ENCODE data around the gene BEST1. TPM values are rescaled to one million over a fixed set of nuclear protein-coding genes. Genes with fewer than 3 reads are reported as not detected.

BEST1 gene
- total RNA-seq, 4 donors from 2014 or later, result 8.1 to 14.3 (median 10.1) TPM

- TF ChIP-seq, protein P1, sequence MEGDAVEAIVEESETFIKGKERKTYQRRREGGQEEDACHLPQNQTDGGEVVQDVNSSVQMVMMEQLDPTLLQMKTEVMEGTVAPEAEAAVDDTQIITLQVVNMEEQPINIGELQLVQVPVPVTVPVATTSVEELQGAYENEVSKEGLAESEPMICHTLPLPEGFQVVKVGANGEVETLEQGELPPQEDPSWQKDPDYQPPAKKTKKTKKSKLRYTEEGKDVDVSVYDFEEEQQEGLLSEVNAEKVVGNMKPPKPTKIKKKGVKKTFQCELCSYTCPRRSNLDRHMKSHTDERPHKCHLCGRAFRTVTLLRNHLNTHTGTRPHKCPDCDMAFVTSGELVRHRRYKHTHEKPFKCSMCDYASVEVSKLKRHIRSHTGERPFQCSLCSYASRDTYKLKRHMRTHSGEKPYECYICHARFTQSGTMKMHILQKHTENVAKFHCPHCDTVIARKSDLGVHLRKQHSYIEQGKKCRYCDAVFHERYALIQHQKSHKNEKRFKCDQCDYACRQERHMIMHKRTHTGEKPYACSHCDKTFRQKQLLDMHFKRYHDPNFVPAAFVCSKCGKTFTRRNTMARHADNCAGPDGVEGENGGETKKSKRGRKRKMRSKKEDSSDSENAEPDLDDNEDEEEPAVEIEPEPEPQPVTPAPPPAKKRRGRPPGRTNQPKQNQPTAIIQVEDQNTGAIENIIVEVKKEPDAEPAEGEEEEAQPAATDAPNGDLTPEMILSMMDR (IDR thresholded peaks at IDR 0.05; ENCODE audit: low read depth), result no peak
Observed at GRCh38 chr11:61973476-61974162, 23.5 kb downstream of the BEST1 start.

- TF ChIP-seq, protein P1 (IDR thresholded peaks at IDR 0.05; ENCODE audit: low read depth), result no peak
Observed at GRCh38 chr11:61974766-61975631, 24.8 kb downstream of the BEST1 start.

- TF ChIP-seq, protein P1 (IDR thresholded peaks at IDR 0.05; ENCODE audit: low read depth), result no peak
Observed at GRCh38 chr11:61975638-61976419, 25.7 kb downstream of the BEST1 start.

DNA sequence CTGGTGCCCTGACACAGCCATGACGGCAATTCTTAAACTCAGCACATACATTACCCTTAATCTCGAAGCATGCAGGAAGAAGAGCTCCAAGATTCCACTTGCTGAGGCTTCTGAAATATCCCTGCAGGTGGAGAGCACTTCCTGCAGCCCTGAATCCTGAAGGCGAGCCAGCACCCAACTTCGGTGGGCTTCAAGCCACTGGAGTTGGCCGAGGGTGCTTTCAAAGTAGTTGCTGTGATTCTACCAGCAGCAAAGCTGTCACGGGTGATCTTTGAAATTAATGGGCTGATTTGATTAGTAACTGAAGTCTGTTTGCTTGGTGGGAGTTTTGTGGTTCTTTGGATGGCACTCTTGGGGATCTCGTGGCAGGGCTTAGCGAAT, 26.3 kb downstream of the BEST1 start:
- TF ChIP-seq, protein P1 (IDR thresholded peaks at IDR 0.05; ENCODE audit: low read depth), result no peak

- TF ChIP-seq, protein P1 (IDR thresholded peaks at IDR 0.05; ENCODE audit: low read depth), result no peak
Observed at GRCh38 chr11:61976813-61977475, 26.8 kb downstream of the BEST1 start.

- TF ChIP-seq, protein P1 (IDR thresholded peaks at IDR 0.05; ENCODE audit: low read depth), result no peak
Observed at GRCh38 chr11:61978703-61979661, 28.8 kb downstream of the BEST1 start.

Measured in subcutaneous adipose tissue (tissue), 4 donors.